ENCODE data around the gene LAMTOR1. TPM values are rescaled to one million over a fixed set of nuclear protein-coding genes. Genes with fewer than 3 reads are reported as not detected.

The LAMTOR1 gene
- total RNA-seq, 2 experiments from 2014 or later, result 66.9 to 77.0 TPM

- POLR2A ChIA-PET, result no interaction called here
- CTCF ChIA-PET, result interaction anchor here (1.0 to 1.8 kb wide), 2 partner anchors 18 to 24 kb away, joined by 3 to 5 read pairs; no protein-coding TSS in a partner anchor
Measured at GRCh38 chr11:72066855-72067254, 36.2 kb downstream of the LAMTOR1 start.

- ChIA-PET POLR2A (no interaction called here), CTCF (interaction anchor here (1.3 kb wide), 1 partner anchor 42 kb away, joined by 3 read pairs; no protein-coding TSS in a partner anchor)
Measured at GRCh38 chr11:72061739-72062396, 41.2 kb downstream of the LAMTOR1 start.

- ChIA-PET POLR2A (no interaction called here), CTCF (interaction anchor here (0.5 to 0.6 kb wide), 2 partner anchors 123 to 1245 kb away, joined by 4 to 5 read pairs; no protein-coding TSS in a partner anchor)
Measured at GRCh38 chr11:72058416-72059034, 44.6 kb downstream of the LAMTOR1 start.

- CTCF ChIA-PET, result interaction anchor here (0.9 kb wide), 1 partner anchor 17 kb away, joined by 3 read pairs; no protein-coding TSS in a partner anchor
- POLR2A ChIA-PET, result no interaction called here
Measured at GRCh38 chr11:72048766-72049460, 54.2 kb downstream of the LAMTOR1 start.

Other genes with a start within 250 kb of the LAMTOR1 start
- gene DEFB131B, start 224.8 kb downstream of the LAMTOR1 start, total RNA-seq, result not detected
- 10 to 100 TPM; 12.1 to 15.0 TPM for gene XNDC1N, start 174.7 kb downstream of the LAMTOR1 start, total RNA-seq
- 10 to 100 TPM; 48.1 to 50.7 TPM for gene RNF121, start 174.3 kb downstream of the LAMTOR1 start, total RNA-seq
- gene IL18BP, start 104.4 kb downstream of the LAMTOR1 start, total RNA-seq, result 1 to 10 TPM; 6.6 to 7.9 TPM
- gene NUMA1, start 22.8 kb downstream of the LAMTOR1 start, total RNA-seq, result 100 to 1,000 TPM; 103 to 110 TPM
- gene LRRC51, start 22.4 kb downstream of the LAMTOR1 start, total RNA-seq, result 10 to 100 TPM in 1 of 2 experiments, 1 to 10 TPM in 1; 9.6 to 11.3 TPM
- gene TOMT, start 2.6 kb upstream of the LAMTOR1 start, total RNA-seq, result not detected
- gene ANAPC15, start 9.4 kb upstream of the LAMTOR1 start, total RNA-seq, result 10 to 100 TPM; 53.5 to 59.4 TPM
- not detected for gene FOLR3, start 32.4 kb upstream of the LAMTOR1 start, total RNA-seq
- not detected for gene FOLR1, start 88.8 kb upstream of the LAMTOR1 start, total RNA-seq
- not detected for gene FOLR2, start 113.5 kb upstream of the LAMTOR1 start, total RNA-seq
- 100 to 1,000 TPM in 1 of 2 experiments, 10 to 100 TPM in 1; 93.9 to 104 TPM for gene INPPL1, start 121.5 kb upstream of the LAMTOR1 start, total RNA-seq
- gene PHOX2A, start 140.9 kb upstream of the LAMTOR1 start, total RNA-seq, result not detected